ENCODE data around the gene SPDYE1.
"Not testable (repeated sequence)": the region's sequence is repeated elsewhere in the genome, so short reads cannot be mapped to it uniquely, and the experiment has no call there.

DNA sequence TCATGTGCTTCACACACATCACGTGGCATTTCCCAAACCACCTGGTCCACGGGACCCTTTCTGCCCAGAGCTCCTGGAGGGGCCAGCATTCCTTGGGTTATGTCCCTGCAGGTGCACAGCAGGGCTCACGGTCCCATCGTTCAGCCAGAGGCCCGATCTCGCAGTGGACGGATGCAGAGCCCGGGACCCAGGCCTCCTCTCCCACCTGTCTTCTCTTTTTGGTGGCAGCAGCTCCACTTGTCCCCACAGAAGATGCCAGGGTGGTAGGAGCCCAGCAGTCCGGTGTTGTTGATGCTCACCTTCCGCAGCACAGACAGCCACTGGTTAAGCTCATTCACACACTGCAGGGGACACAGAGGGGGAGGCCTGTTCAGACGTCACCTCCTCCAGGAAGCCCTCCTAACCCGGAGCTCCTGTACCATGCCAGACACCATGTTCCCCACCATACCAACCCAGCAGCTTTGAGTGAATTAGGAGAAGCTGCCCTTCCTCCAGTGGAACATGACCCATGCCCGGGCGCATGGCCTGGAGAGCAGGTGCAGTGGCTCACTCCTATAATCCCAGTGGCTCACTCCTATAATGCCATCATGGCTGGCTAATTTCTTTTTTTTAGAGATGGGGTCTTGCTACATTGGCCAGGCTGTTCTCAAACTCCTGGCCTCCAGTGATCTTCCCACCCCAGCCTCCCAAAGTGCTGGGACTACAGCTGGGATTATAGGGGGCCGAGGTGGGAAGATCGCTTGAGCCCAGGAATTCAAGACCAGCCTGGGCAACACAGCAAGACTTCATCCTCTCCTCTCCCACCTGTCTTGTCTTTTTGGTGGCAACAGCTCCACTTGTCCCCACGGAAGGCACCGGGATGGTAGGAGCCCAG is 36.5 kb downstream of the SPDYE1 start:
- TF ChIP-seq CTCF, POLR2A (IDR thresholded peaks at IDR 0.05): not testable (repeated sequence)
